ENCODE data around the gene SLC28A3. TPM values are rescaled to one million over a fixed set of nuclear protein-coding genes. Genes with fewer than 3 reads are reported as not detected.

Gene SLC28A3
- total and polyA plus RNA-seq, 2 donors (not counting 3 experiments of a cell fraction or from before 2014, with no cell fraction given) = not detected

DNA sequence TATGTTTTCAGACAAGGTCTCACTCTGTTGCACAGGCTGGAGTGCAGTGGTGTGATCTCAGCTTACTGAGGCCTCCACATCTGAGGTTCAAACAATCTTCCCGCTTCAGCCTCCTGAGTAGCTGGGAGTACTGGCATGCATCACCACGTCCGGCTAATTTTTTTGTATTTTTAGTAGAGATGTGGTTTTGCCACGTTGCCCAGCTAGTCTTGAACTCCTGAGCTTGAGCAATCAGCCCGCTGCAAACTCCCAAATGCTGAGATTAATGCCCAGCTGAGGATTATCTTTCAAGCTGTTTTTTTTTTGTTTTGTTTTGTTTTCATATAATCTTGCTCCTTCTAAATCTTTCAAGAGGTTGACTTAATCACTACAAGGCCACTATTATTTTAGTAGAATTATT, 47.3 kb upstream of the SLC28A3 start:
- POLR2A ChIA-PET = no interaction called here
- Histone ChIP-seq H3K4me2 (ENCODE audit: insufficient read depth, low read length) (no peak overlapping the region), H3K27me3 (ENCODE audit: control insufficient read depth in 2 of 2, insufficient read depth in 2 of 2, low read length in 2 of 2) (no peaks in the 10 kb centered on the region), H4K20me1 (replicated peaks; ENCODE audit: control insufficient read depth, extremely low read depth, insufficient read depth, low read length) (no peaks in the 10 kb centered on the region), H3K36me3 (ENCODE audit: control insufficient read depth in 2 of 2, extremely low read depth in 1 of 2, insufficient read depth in 2 of 2, low read length in 2 of 2) (no peaks in the 10 kb centered on the region), H3K4me1 (ENCODE audit: control insufficient read depth, extremely low read depth, insufficient read depth, low read length) (no peaks in the 10 kb centered on the region), H3K4me3 (replicated peaks in 1 of 3; ENCODE audit: insufficient read depth in 1 of 3, low read depth in 1 of 3, low read length in 3 of 3) (no peak overlapping the region), H3K27ac (ENCODE audit: insufficient read depth, low read depth, low read length) (no peak overlapping the region), H3K79me2 (ENCODE audit: control insufficient read depth, insufficient read depth, low read length) (no peaks in the 10 kb centered on the region), H3K9me3 (replicated peaks; ENCODE audit: control insufficient read depth, insufficient read depth, low read length) (no peaks in the 10 kb centered on the region), H3K9me1 (replicated peaks; ENCODE audit: control insufficient read depth, extremely low read depth, insufficient read depth, low read length) (no peaks in the 10 kb centered on the region), H3K9ac (replicated peaks; ENCODE audit: extremely low read depth, insufficient read depth, low read length) (no peak overlapping the region), H2AFZ (ENCODE audit: low read depth, low read length) (no peak overlapping the region)
- no peak for FAIRE-seq
- TF ChIP-seq JUN (IDR thresholded peaks at IDR 0.05; ENCODE audit: borderline replicate concordance, insufficient read depth, insufficient read length, low read depth) (no peak), GATA2 (IDR thresholded peaks at IDR 0.05; ENCODE audit: insufficient read depth, insufficient read length, low read depth, low read length) (no peak), MYC (IDR thresholded peaks at IDR 0.05; ENCODE audit: low read depth, low read length) (no peak), POLR2A (IDR thresholded peaks at IDR 0.05; ENCODE audit: low read depth, low read length) (no peak)
- TF ChIP-seq, protein P1, sequence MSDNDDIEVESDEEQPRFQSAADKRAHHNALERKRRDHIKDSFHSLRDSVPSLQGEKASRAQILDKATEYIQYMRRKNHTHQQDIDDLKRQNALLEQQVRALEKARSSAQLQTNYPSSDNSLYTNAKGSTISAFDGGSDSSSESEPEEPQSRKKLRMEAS (IDR thresholded peaks at IDR 0.05; ENCODE audit: insufficient read depth, insufficient read length) = no peak
- TF ChIP-seq, protein P2, sequence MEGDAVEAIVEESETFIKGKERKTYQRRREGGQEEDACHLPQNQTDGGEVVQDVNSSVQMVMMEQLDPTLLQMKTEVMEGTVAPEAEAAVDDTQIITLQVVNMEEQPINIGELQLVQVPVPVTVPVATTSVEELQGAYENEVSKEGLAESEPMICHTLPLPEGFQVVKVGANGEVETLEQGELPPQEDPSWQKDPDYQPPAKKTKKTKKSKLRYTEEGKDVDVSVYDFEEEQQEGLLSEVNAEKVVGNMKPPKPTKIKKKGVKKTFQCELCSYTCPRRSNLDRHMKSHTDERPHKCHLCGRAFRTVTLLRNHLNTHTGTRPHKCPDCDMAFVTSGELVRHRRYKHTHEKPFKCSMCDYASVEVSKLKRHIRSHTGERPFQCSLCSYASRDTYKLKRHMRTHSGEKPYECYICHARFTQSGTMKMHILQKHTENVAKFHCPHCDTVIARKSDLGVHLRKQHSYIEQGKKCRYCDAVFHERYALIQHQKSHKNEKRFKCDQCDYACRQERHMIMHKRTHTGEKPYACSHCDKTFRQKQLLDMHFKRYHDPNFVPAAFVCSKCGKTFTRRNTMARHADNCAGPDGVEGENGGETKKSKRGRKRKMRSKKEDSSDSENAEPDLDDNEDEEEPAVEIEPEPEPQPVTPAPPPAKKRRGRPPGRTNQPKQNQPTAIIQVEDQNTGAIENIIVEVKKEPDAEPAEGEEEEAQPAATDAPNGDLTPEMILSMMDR (IDR thresholded peaks at IDR 0.05; ENCODE audit: extremely low read depth in 1 of 2, insufficient read depth in 1 of 2, low read depth in 1 of 2, low read length in 2 of 2) = no peak
- BruUV-seq (replicated peaks) = no TSS peak
- intact Hi-C loops (cut with micrococcal nuclease) (no loop called here), dilution Hi-C loops (cut with MboI; ENCODE audit: extremely low pct_ligation_motif_present, low sequenced_read_pairs) (no loop called here)
- no peak for DNase-seq (ENCODE audit: low read depth, low spot score)
- CTCF ChIA-PET = interaction anchor here (3.9 kb wide), 1 partner anchor 10 kb away, joined by 38 read pairs; no protein-coding TSS in a partner anchor

DNA sequence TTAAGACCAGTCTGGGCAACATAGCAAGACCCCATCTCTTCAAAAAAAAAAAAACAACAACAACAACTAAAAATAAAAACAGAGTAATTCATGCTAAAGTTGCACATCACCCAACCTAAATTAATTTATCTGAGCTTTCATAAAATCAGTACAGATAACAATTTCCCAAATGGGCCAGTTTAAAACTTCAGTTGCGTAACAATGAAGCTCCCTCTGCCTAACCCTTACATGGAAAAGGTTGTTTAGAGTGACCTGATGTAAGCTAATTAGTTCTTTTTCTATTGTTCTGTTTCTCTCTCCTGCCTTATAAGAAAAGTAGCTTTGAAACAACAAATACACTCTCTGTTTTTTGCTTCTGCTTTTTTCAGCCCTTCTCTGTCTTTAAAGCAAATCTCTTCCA, 46.2 kb upstream of the SLC28A3 start:
- no peaks in the 10 kb centered on the region for H4K20me1 ChIP-seq (replicated peaks; ENCODE audit: control insufficient read depth, extremely low read depth, insufficient read depth, low read length)
- dilution Hi-C loops (cut with MboI; ENCODE audit: extremely low pct_ligation_motif_present, low sequenced_read_pairs) = no loop called here
- ChIA-PET POLR2A (interaction anchor here (0.7 kb wide), 2 partner anchors 502 to 505 kb away, joined by 4 to 5 read pairs; no protein-coding TSS in a partner anchor), CTCF (interaction anchor here (0.6 to 3.9 kb wide), 3 partner anchors 11 to 1223 kb away, joined by 3 to 38 read pairs (median 4); no protein-coding TSS in a partner anchor)
- no peak overlapping the region for H2AFZ ChIP-seq (ENCODE audit: low read depth, low read length)
- no peaks in the 10 kb centered on the region for H3K79me2 ChIP-seq (ENCODE audit: control insufficient read depth, insufficient read depth, low read length)
- H3K9ac ChIP-seq (replicated peaks; ENCODE audit: extremely low read depth, insufficient read depth, low read length) = no peak overlapping the region
- FAIRE-seq (no peak), DNase-seq (ENCODE audit: low read depth, low spot score) (no peak)
- H3K9me3 ChIP-seq (replicated peaks; ENCODE audit: control insufficient read depth, insufficient read depth, low read length) = no peaks in the 10 kb centered on the region
- TF ChIP-seq, protein P1 (IDR thresholded peaks at IDR 0.05; ENCODE audit: insufficient read depth, insufficient read length) = no peak
- no peak for TF ChIP-seq MYC (IDR thresholded peaks at IDR 0.05; ENCODE audit: low read depth, low read length)
- TF ChIP-seq POLR2AphosphoS5 (IDR thresholded peaks at IDR 0.05; ENCODE audit: insufficient read depth, low read depth, low read length) = no peak
- no peak for TF ChIP-seq EZH2 (IDR thresholded peaks at IDR 0.05; ENCODE audit: borderline replicate concordance, low read depth, low read length, severe bottlenecking)
- TF ChIP-seq, protein P2 (IDR thresholded peaks at IDR 0.05; ENCODE audit: extremely low read depth in 1 of 2, insufficient read depth in 1 of 2, low read depth in 1 of 2, low read length in 2 of 2) = no peak
- TF ChIP-seq GATA2 (IDR thresholded peaks at IDR 0.05; ENCODE audit: insufficient read depth, insufficient read length, low read depth, low read length) = no peak
- no peak for TF ChIP-seq FOS (IDR thresholded peaks at IDR 0.05; ENCODE audit: borderline replicate concordance, insufficient read depth, low read length)
- TF ChIP-seq POLR2A (IDR thresholded peaks at IDR 0.05; ENCODE audit: low read depth, low read length) = no peak
- H3K36me3 ChIP-seq (ENCODE audit: control insufficient read depth in 2 of 2, extremely low read depth in 1 of 2, insufficient read depth in 2 of 2, low read length in 2 of 2) = no peaks in the 10 kb centered on the region
- no peak overlapping the region for H3K4me2 ChIP-seq (ENCODE audit: insufficient read depth, low read length)
- no peak overlapping the region for H3K27ac ChIP-seq (ENCODE audit: insufficient read depth, low read depth, low read length)
- no peaks in the 10 kb centered on the region for H3K27me3 ChIP-seq (ENCODE audit: control insufficient read depth in 2 of 2, insufficient read depth in 2 of 2, low read length in 2 of 2)
- no TSS peak for BruUV-seq (replicated peaks)
- no peaks in the 10 kb centered on the region for H3K4me1 ChIP-seq (ENCODE audit: control insufficient read depth, extremely low read depth, insufficient read depth, low read length)
- intact Hi-C loops (cut with micrococcal nuclease) = no loop called here
- no peak overlapping the region for H3K4me3 ChIP-seq (replicated peaks in 1 of 3; ENCODE audit: insufficient read depth in 1 of 3, low read depth in 1 of 3, low read length in 3 of 3)
- H3K9me1 ChIP-seq (replicated peaks; ENCODE audit: control insufficient read depth, extremely low read depth, insufficient read depth, low read length) = no peaks in the 10 kb centered on the region
